HG03045 (cell line): ENCODE data around the gene PSD4.

Experiments used
- ATAC-seq: cut with Tn5 transposase; IDR thresholded peaks from one replicate; pipeline ENCODE4 v1.9.1; 2021; ENCODE audit warnings: mild to moderate bottlenecking, moderate library complexity; ENCODE audit not compliant: unreplicated experiment

Gene PSD4

GRCh38 chr2:113141451-113141850, 32.3 kb upstream of the PSD4 start:
- no peak for ATAC-seq

- no peak for ATAC-seq
Observed at GRCh38 chr2:113142290-113142689, 31.5 kb upstream of the PSD4 start.

- ATAC-seq = no peak
Observed at GRCh38 chr2:113144259-113144658, 29.5 kb upstream of the PSD4 start.

GRCh38 chr2:113148606-113149552, 24.9 kb upstream of the PSD4 start:
- ATAC-seq = no peak

GRCh38 chr2:113149553-113150257, 24.1 kb upstream of the PSD4 start:
- ATAC-seq = no peak

- no peak for ATAC-seq
Observed at GRCh38 chr2:113150258-113150601, 23.5 kb upstream of the PSD4 start.

GRCh38 chr2:113155331-113155730, 18.4 kb upstream of the PSD4 start:
- ATAC-seq = no peak

- no peak for ATAC-seq
Observed at GRCh38 chr2:113156278-113157117, 17.3 kb upstream of the PSD4 start.

- no peak for ATAC-seq
Observed at GRCh38 chr2:113157118-113157896, 16.5 kb upstream of the PSD4 start.

GRCh38 chr2:113157897-113158753, 15.6 kb upstream of the PSD4 start:
- ATAC-seq = no peak

GRCh38 chr2:113158884-113159553, 14.8 kb upstream of the PSD4 start:
- no peak for ATAC-seq

- ATAC-seq = no peak
Observed at GRCh38 chr2:113160248-113160647, 13.5 kb upstream of the PSD4 start.

GRCh38 chr2:113160962-113161361, 12.8 kb upstream of the PSD4 start:
- ATAC-seq = no peak

GRCh38 chr2:113162173-113162572, 11.6 kb upstream of the PSD4 start:
- ATAC-seq = no peak

- no peak for ATAC-seq
Observed at GRCh38 chr2:113162869-113163268, 10.9 kb upstream of the PSD4 start.

- no peak for ATAC-seq
Observed at GRCh38 chr2:113164215-113164929, 9.4 kb upstream of the PSD4 start.

- no peak for ATAC-seq
Observed at GRCh38 chr2:113164930-113165585, 8.7 kb upstream of the PSD4 start.

GRCh38 chr2:113166187-113166645, 7.6 kb upstream of the PSD4 start:
- ATAC-seq = no peak
